Measurements from ENCODE around the gene RPS29.

RPS29 gene

DNA sequence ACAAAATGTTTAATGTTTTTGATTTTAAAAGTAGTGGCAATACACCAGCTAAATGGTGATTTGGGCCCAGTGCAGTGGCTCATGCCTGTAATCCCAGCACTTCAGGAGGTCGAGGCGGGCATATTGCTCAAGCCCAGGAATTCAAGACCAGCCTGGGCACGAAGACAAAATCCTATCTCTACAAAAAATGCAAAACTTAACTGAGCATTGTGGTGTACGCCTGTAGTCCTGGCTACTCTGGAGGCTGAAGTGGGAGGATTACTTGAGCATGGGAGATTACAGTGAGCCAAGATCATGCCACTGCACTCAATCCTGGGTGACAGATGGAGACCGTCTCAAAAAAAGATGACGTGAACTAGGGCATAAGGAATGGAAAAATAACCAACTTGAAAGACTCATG lies 29.6 kb upstream of the RPS29 start:
- no peak overlapping the region for H3K4me3 ChIP-seq (ENCODE audit: low read depth, low read length)
- DNase-seq (ENCODE audit: low read depth), result no peak
- TF ChIP-seq CTCF (IDR thresholded peaks at IDR 0.05; ENCODE audit: low read depth, low read length, missing control alignments), result no peak
- in situ Hi-C loops (cut with HindIII; ENCODE audit: low sequenced_read_pairs), result no loop called here

DNA sequence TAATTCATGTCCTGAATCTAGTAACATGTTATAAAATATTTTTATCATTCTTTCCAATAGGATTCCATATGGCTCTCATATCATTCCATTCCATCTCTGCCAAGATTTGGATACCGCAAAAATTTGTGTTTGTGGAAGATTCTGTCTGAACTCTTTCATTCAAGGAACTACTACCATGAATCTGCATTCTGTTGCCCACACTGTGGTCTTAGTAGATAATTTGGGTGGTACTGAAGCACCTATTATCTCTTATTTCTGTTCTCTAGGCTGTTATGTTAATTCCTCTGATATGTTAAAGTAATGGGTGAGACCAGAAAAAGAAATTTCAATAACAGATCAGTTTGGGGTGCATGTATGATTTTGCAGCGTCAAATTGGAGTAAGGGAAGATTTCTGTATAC lies 28.0 kb upstream of the RPS29 start:
- in situ Hi-C loops (cut with HindIII; ENCODE audit: low sequenced_read_pairs), result no loop called here
- no peak overlapping the region for H3K4me3 ChIP-seq (ENCODE audit: low read depth, low read length)
- TF ChIP-seq CTCF (IDR thresholded peaks at IDR 0.05; ENCODE audit: low read depth, low read length, missing control alignments), result no peak
- no peak for DNase-seq (ENCODE audit: low read depth)

GRCh38 chr14:49612671-49613070 lies 26.5 kb upstream of the RPS29 start:
- in situ Hi-C loops (cut with HindIII; ENCODE audit: low sequenced_read_pairs), result no loop called here
- DNase-seq (ENCODE audit: low read depth), result no peak

GRCh38 chr14:49612251-49612650 lies 26.1 kb upstream of the RPS29 start:
- H3K4me3 ChIP-seq (ENCODE audit: low read depth, low read length), result no peak overlapping the region
- in situ Hi-C loops (cut with HindIII; ENCODE audit: low sequenced_read_pairs), result no loop called here
- TF ChIP-seq CTCF (IDR thresholded peaks at IDR 0.05; ENCODE audit: low read depth, low read length, missing control alignments), result no peak
- DNase-seq (ENCODE audit: low read depth), result no peak

More at GRCh38 chr14:49612671-49613070, 26.5 kb upstream of the RPS29 start:
- H3K4me3 ChIP-seq (ENCODE audit: low read depth, low read length), result no peak overlapping the region
- TF ChIP-seq CTCF (IDR thresholded peaks at IDR 0.05; ENCODE audit: low read depth, low read length, missing control alignments), result no peak

DNA sequence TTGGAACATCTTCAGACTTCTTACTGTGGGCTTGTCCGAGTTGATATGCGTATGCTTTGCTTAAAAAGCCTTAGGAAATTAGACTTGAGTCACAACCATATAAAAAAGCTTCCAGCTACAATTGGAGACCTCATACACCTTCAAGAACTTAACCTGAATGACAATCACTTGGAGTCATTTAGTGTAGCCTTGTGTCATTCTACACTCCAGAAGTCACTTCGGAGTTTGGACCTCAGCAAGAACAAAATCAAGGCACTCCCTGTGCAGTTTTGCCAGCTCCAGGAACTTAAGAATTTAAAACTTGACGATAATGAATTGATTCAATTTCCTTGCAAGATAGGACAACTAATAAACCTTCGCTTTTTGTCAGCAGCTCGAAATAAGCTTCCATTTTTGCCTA lies 21.4 kb upstream of the RPS29 start:
- DNase-seq (ENCODE audit: low read depth), result no peak
- in situ Hi-C loops (cut with HindIII; ENCODE audit: low sequenced_read_pairs), result no loop called here
- TF ChIP-seq CTCF (IDR thresholded peaks at IDR 0.05; ENCODE audit: low read depth, low read length, missing control alignments), result no peak
- no peak overlapping the region for H3K4me3 ChIP-seq (ENCODE audit: low read depth, low read length)

- TF ChIP-seq CTCF (IDR thresholded peaks at IDR 0.05; ENCODE audit: low read depth, low read length, missing control alignments), result peak; percentile 0
- DNase-seq (ENCODE audit: low read depth), result peak; percentile 49
- in situ Hi-C loops (cut with HindIII; ENCODE audit: low sequenced_read_pairs), result no loop called here
- H3K4me3 ChIP-seq (ENCODE audit: low read depth, low read length), result peak within 1 kb of the TSS; percentile 94
These were observed 12.5 kb upstream of the RPS29 start, which contains the start of gene LRR1 for GRCh38 chr14:49598485-49599300. LRR1 (plus strand) TSS chr14:49598940; CDS start chr14:49599021, 81 bp downstream.

Data from astrocyte of the cerebellum (primary cell).